Colonic mucosa (tissue), 4 donors: ENCODE measurements around the gene GPR37. TPM values are rescaled to one million over a fixed set of nuclear protein-coding genes. Genes with fewer than 3 reads are reported as not detected.

Source experiments
- DNase-seq: peaks from one replicate; pipeline ENCODE4 v3.0.0-alpha.2; 2020
- H3K27ac ChIP-seq: fragments of 200-600 bp; one replicate; pipeline ENCODE4 v1.8.0; 2021
- H3K27me3 ChIP-seq: fragments of 200-600 bp; one replicate; pipeline ENCODE4 v1.8.0; 2021
- H3K36me3 ChIP-seq: fragments of 200-600 bp; one replicate; pipeline ENCODE4 v1.8.0; 2021
- H3K4me1 ChIP-seq: fragments of 200-600 bp; one replicate; pipeline ENCODE4 v1.8.0; 2021; ENCODE audit warnings: mild to moderate bottlenecking
- H3K4me3 ChIP-seq: fragments of 200-600 bp; one replicate; pipeline ENCODE4 v1.8.0; 2021
- H3K9ac ChIP-seq, 2 donors: one replicate each; pipeline ENCODE4 v1.7.0; 2013; ENCODE audit warnings: control low read depth in 2 of 2, low read depth in 2 of 2, low read length in 2 of 2
- H3K9me3 ChIP-seq: fragments of 200-600 bp; one replicate; pipeline ENCODE4 v1.8.0; 2021
- intact Hi-C: fragments of 100-400 bp; cut with DNase I; formaldehyde crosslinking; loops from one replicate; pipeline ENCODE4 v1.14.1; 2022
- total RNA-seq, 2 donors: library from RNA; stranded (reverse); fragmentation: NEBNext Ultra II Directional in 1 of 2; extraction: Animal tissue kit (Norgen Biotek cat#: 25700) in 1 of 2; gene quantifications; one replicate each; pipeline ENCODE4 v1.2.1, GENCODE V29; 2021
- TF ChIP-seq, protein P1 (sequence below): fragments of 200-600 bp; IDR thresholded peaks from one replicate; pipeline ENCODE4 v1.8.0; 2022; ENCODE audit warnings: antibody characterized with exemption, mild to moderate bottlenecking
- donor health status: healthy.
- donor health status: DM: no; HTN: no; CAD: no.
- donor health status: DM: no; HTN: no; CAD: no.

Gene GPR37
- total RNA-seq, 2 donors from 2014 or later, result 0.64 to 1.5 TPM

DNA sequence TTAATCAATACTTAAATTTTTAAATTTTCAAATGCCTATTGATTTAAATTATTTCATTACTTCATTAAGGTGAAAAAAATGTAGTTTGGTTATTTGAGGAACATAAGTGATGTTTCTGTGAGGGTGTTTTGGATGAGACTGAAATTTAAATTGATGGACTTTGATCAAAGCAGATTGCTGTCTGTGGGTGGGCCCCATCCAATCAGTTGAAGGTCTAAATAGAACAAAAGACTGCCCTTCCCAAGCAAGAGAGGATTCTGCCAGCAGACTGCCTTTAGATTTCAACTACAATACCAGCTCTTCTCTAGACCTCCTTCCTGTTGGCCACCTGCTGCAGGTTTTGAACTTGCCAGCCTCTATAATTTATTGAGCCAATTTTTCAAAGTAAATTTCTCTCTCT, 14.5 kb upstream of the GPR37 start:
- intact Hi-C loops, result no loop called here
- H3K4me3 ChIP-seq, result no peak overlapping the region
- TF ChIP-seq, protein P1, sequence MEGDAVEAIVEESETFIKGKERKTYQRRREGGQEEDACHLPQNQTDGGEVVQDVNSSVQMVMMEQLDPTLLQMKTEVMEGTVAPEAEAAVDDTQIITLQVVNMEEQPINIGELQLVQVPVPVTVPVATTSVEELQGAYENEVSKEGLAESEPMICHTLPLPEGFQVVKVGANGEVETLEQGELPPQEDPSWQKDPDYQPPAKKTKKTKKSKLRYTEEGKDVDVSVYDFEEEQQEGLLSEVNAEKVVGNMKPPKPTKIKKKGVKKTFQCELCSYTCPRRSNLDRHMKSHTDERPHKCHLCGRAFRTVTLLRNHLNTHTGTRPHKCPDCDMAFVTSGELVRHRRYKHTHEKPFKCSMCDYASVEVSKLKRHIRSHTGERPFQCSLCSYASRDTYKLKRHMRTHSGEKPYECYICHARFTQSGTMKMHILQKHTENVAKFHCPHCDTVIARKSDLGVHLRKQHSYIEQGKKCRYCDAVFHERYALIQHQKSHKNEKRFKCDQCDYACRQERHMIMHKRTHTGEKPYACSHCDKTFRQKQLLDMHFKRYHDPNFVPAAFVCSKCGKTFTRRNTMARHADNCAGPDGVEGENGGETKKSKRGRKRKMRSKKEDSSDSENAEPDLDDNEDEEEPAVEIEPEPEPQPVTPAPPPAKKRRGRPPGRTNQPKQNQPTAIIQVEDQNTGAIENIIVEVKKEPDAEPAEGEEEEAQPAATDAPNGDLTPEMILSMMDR, result no peak
- DNase-seq, result no peak
- H3K27me3 ChIP-seq, result no peaks in the 10 kb centered on the region
- H3K4me1 ChIP-seq, result no peaks in the 10 kb centered on the region
- no peak overlapping the region for H3K9ac ChIP-seq
- H3K27ac ChIP-seq, result no peak overlapping the region
- no peaks in the 10 kb centered on the region for H3K36me3 ChIP-seq
- no peaks in the 10 kb centered on the region for H3K9me3 ChIP-seq

DNA sequence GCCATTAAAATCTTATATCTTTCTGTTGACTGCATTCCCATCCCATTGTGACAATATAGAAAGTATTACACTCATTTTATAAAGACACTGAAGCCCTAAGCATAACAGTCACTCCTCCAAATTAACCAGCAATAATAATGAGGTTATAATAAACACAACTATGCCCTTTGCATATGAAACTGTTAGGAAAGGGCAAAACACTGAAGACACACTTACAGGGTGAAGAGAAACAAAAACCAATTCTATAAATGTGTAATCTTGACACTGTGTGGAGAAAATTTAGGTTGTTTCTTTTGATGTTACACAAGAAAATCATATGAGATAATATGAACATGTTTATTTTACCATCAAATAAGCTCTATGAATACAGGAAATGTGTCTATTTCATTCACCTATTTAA, 14.0 kb upstream of the GPR37 start:
- Histone ChIP-seq H3K9me3 (no peaks in the 10 kb centered on the region), H3K27me3 (no peaks in the 10 kb centered on the region), H3K4me3 (no peak overlapping the region), H3K9ac (no peak overlapping the region), H3K27ac (no peak overlapping the region), H3K4me1 (no peaks in the 10 kb centered on the region), H3K36me3 (no peaks in the 10 kb centered on the region)
- DNase-seq, result no peak
- TF ChIP-seq, protein P1, result no peak
- intact Hi-C loops, result no loop called here

DNA sequence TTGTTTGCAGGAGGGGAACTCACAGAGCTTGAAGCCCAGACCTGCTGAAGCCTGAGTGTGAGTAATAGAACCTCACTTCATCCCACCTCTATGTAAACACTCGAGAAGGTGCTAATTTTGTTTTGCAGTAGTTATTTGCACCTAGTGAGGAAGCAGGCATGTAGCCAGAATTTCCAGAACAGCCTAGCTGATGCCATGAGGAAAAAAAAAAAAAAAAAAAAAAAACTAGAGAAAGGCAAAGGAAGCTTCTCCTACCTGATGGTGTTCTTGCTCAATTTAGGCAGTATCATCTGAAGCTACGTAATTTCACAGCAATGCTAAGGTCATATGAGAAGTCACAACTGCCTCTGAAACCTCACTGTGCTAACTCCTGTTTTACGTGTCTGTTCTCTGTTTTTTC, 13.6 kb upstream of the GPR37 start:
- TF ChIP-seq, protein P1, result no peak
- H3K9ac ChIP-seq, result no peak overlapping the region
- no peak for DNase-seq
- H3K36me3 ChIP-seq, result no peaks in the 10 kb centered on the region
- H3K4me1 ChIP-seq, result no peaks in the 10 kb centered on the region
- intact Hi-C loops, result no loop called here
- no peak overlapping the region for H3K4me3 ChIP-seq
- H3K27me3 ChIP-seq, result no peaks in the 10 kb centered on the region
- no peaks in the 10 kb centered on the region for H3K9me3 ChIP-seq
- H3K27ac ChIP-seq, result no peak overlapping the region

DNA sequence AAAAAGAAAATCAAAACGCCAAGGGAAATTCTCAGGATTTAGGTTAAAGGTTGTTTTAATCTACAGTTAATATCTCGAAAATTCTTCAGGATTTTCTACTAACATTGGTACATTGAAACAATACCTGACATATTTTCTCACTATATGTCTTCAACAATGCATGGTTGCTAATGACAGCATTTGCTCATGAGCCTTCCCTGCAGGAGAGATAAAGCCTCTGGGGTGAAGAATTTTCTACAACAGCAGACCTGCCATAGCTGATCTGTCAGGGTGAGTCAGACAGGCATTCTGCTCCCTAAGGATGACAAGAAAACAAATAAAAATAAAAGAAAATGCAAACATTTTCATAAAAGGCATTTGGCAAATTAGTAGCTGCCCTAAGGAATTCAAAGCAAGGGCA, 11.7 kb upstream of the GPR37 start:
- H3K4me1 ChIP-seq, result no peaks in the 10 kb centered on the region
- no peaks in the 10 kb centered on the region for H3K27me3 ChIP-seq
- H3K36me3 ChIP-seq, result no peaks in the 10 kb centered on the region
- intact Hi-C loops, result no loop called here
- no peak for DNase-seq
- no peak overlapping the region for H3K4me3 ChIP-seq
- no peak overlapping the region for H3K27ac ChIP-seq
- TF ChIP-seq, protein P1, result no peak
- H3K9me3 ChIP-seq, result no peaks in the 10 kb centered on the region
- no peak overlapping the region for H3K9ac ChIP-seq

DNA sequence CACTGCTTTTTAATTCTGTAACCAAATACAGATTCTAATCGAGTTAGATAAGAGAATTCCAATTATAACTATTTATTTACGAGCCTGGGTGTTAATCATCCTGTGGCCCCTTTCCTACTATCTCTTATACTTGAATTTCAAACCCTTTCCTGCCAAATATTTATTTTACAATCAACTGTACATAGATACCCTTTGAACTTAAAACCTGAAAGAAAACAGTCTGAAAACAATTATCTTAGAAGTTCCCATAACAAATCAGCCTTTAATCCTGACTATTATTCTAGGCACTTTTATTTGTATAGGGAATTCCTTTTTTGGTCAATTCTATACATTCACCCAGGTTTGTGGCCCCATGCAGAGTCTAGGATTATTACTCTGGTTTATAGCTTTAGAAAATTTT, 10.6 kb upstream of the GPR37 start:
- intact Hi-C loops, result no loop called here
- H3K4me3 ChIP-seq, result no peak overlapping the region

More for the DNA sequence above, 10.6 kb upstream of the GPR37 start:
- TF ChIP-seq, protein P1, result no peak
- DNase-seq, result no peak
- no peaks in the 10 kb centered on the region for H3K9me3 ChIP-seq
- H3K36me3 ChIP-seq, result no peaks in the 10 kb centered on the region
- no peak overlapping the region for H3K9ac ChIP-seq
- H3K27ac ChIP-seq, result no peak overlapping the region
- H3K4me1 ChIP-seq, result no peaks in the 10 kb centered on the region
- no peaks in the 10 kb centered on the region for H3K27me3 ChIP-seq
